A673 (cell line): Measurements from ENCODE around the gene ADAM30. TPM values are rescaled to one million over a fixed set of nuclear protein-coding genes. Genes with fewer than 3 reads are reported as not detected.

Experiments
- BruUV-seq: library from RNA; stranded (reverse); fragments of 400-500 nt; replicated peaks from 2 replicates; lab custom pipeline; 2021; lab: Mats Ljungman, UMichigan
- CTCF ChIA-PET: fragments of 300-600 bp; sonication (Branson Sonifier 250); formaldehyde crosslinking; loops from one replicate; lab custom pipeline; 2022; ENCODE audit warnings: antibody characterized with exemption; lab: Charles Lee
- POLR2A ChIA-PET: fragments of 300-600 bp; sonication (Branson Sonifier 250); formaldehyde crosslinking; loops from one replicate; lab custom pipeline; 2022; ENCODE audit warnings: antibody characterized with exemption; ENCODE audit not compliant: low non-redundant PET; lab: Charles Lee
- DNase-seq: peaks from one replicate; pipeline ENCODE4 v3.0.0-alpha.2; 2015; ENCODE audit warnings: low spot score
- H3K27ac ChIP-seq: fragments of 200-600 bp; sonication (generic); 2 replicates; pipeline ENCODE4 v1.5.1; 2016; ENCODE audit warnings: mixed run types, low read depth, mild to moderate bottlenecking, mixed read lengths, antibody characterized with exemption, low read length; ENCODE audit not compliant: poor library complexity, severe bottlenecking
- H3K27me3 ChIP-seq: fragments of 200-600 bp; sonication (generic); replicated peaks from 2 replicates; pipeline ENCODE4 v1.6.1; 2017; ENCODE audit warnings: mixed run types, low read depth, mild to moderate bottlenecking, mixed read lengths, antibody characterized with exemption, low read length; ENCODE audit not compliant: insufficient read depth, poor library complexity
- H3K36me3 ChIP-seq: fragments of 200-600 bp; sonication (generic); 2 replicates; pipeline ENCODE4 v1.6.1; 2016; ENCODE audit warnings: mixed run types, mild to moderate bottlenecking, mixed read lengths, antibody characterized with exemption, low read length; ENCODE audit not compliant: insufficient read depth, poor library complexity, severe bottlenecking
- H3K4me1 ChIP-seq: fragments of 200-600 bp; sonication (generic); 2 replicates; pipeline ENCODE4 v1.6.1; 2017; ENCODE audit warnings: mixed run types, mild to moderate bottlenecking, mixed read lengths, antibody characterized with exemption, low read length; ENCODE audit not compliant: insufficient read depth, poor library complexity, severe bottlenecking
- H3K4me3 ChIP-seq: fragments of 200-600 bp; sonication (generic); 2 replicates; pipeline ENCODE4 v1.5.1; 2016; ENCODE audit warnings: low read depth, mixed run types, mild to moderate bottlenecking, mixed read lengths, low read length; ENCODE audit not compliant: poor library complexity, severe bottlenecking
- H3K9me3 ChIP-seq: fragments of 200-600 bp; sonication (generic); 2 replicates; pipeline ENCODE4 v1.6.1; 2016; ENCODE audit warnings: mixed run types, low read depth, mild to moderate bottlenecking, mixed read lengths, antibody characterized with exemption, low read length; ENCODE audit not compliant: poor library complexity, severe bottlenecking
- CTCF ChIP-seq: fragments of 300-800, 200-600 bp; sonication (generic); conservative IDR thresholded peaks from 2 replicates; pipeline ENCODE4 v1.5.1; 2017; ENCODE audit warnings: low read depth, mild to moderate bottlenecking, antibody characterized with exemption, low read length, moderate library complexity, mixed read lengths
- EZH2 ChIP-seq: fragments of 200-600 bp; sonication (generic); IDR thresholded peaks from 2 replicates; pipeline ENCODE4 v1.6.1; 2017; ENCODE audit warnings: borderline replicate concordance, low read depth, mild to moderate bottlenecking, mixed read lengths, antibody characterized with exemption, low read length; ENCODE audit not compliant: poor library complexity, severe bottlenecking
- intact Hi-C: fragments of 100-400 bp; cut with micrococcal nuclease; formaldehyde crosslinking; loops from one replicate; pipeline ENCODE4 v1.10.0; 2022; ENCODE audit not compliant: unreplicated experiment
- total RNA-seq: library from RNA; stranded (reverse); gene quantifications from 2 replicates; pipeline ENCODE4 v1.2.3, GENCODE V29; 2021

Gene ADAM30
- total RNA-seq, 1 experiment from 2014 or later, result not detected

- ChIA-PET CTCF (no interaction called here), POLR2A (no interaction called here)
- BruUV-seq, result no TSS peak
- no peak overlapping the region for H3K4me3 ChIP-seq
- H3K36me3 ChIP-seq, result no peaks in the 10 kb centered on the region
- no peaks in the 10 kb centered on the region for H3K27me3 ChIP-seq
- intact Hi-C loops, result no loop called here
- no peak for DNase-seq
- no peak overlapping the region for H3K27ac ChIP-seq
- no peak for TF ChIP-seq EZH2
- TF ChIP-seq CTCF, result no peak
- no peaks in the 10 kb centered on the region for H3K9me3 ChIP-seq
- no peaks in the 10 kb centered on the region for H3K4me1 ChIP-seq
Measured at GRCh38 chr1:119895102-119895501, 1.2 kb downstream of the ADAM30 start.

- intact Hi-C loops, result no loop called here
- BruUV-seq, result no TSS peak
- Histone ChIP-seq H3K4me1 (no peaks in the 10 kb centered on the region), H3K9me3 (no peaks in the 10 kb centered on the region), H3K27me3 (no peaks in the 10 kb centered on the region), H3K27ac (no peak overlapping the region), H3K4me3 (no peak overlapping the region), H3K36me3 (no peaks in the 10 kb centered on the region)
- DNase-seq, result no peak
- no peak for TF ChIP-seq CTCF
- TF ChIP-seq EZH2, result no peak
- ChIA-PET POLR2A (no interaction called here), CTCF (no interaction called here)
Measured at GRCh38 chr1:119893827-119894700, 2.3 kb downstream of the ADAM30 start.

- intact Hi-C loops, result no loop called here
- ChIA-PET POLR2A (no interaction called here), CTCF (no interaction called here)
- TF ChIP-seq CTCF, result no peak
- no peak for TF ChIP-seq EZH2
- no peaks in the 10 kb centered on the region for H3K27me3 ChIP-seq
- no peaks in the 10 kb centered on the region for H3K36me3 ChIP-seq
- BruUV-seq, result no TSS peak
- DNase-seq, result no peak
- no peak overlapping the region for H3K27ac ChIP-seq
- H3K4me3 ChIP-seq, result no peak overlapping the region
- no peaks in the 10 kb centered on the region for H3K4me1 ChIP-seq
- no peaks in the 10 kb centered on the region for H3K9me3 ChIP-seq
Measured at GRCh38 chr1:119893238-119893791, 3.0 kb downstream of the ADAM30 start.
